Mesothelial cell of epicardium (in vitro differentiated cells): ENCODE results near the gene SMARCD3. TPM values are rescaled to one million over a fixed set of nuclear protein-coding genes. Genes with fewer than 3 reads are reported as not detected.

ENCODE experiments used
- DNase-seq, 2 experiments: peaks; one replicate each; pipeline ENCODE4 v3.0.0; 2021; ENCODE audit warnings: low spot score in 2 of 2; ENCODE audit not compliant: unreplicated experiment in 2 of 2
- H3K27ac Mint-ChIP-seq: 2 replicates; pipeline ENCODE4 v1.8.0; 2021; ENCODE audit warnings: mixed read lengths
- H3K27me3 Mint-ChIP-seq: 2 replicates; pipeline ENCODE4 v1.8.0; 2021; ENCODE audit warnings: low read depth, mixed read lengths
- H3K36me3 Mint-ChIP-seq: 2 replicates; pipeline ENCODE4 v1.8.0; 2021; ENCODE audit warnings: mixed read lengths
- H3K4me1 Mint-ChIP-seq: 2 replicates; pipeline ENCODE4 v1.8.0; 2021; ENCODE audit warnings: mixed read lengths
- H3K4me3 Mint-ChIP-seq: 2 replicates; pipeline ENCODE4 v1.8.0; 2021; ENCODE audit warnings: mild to moderate bottlenecking, moderate library complexity, mixed read lengths
- H3K9me3 Mint-ChIP-seq: 2 replicates; pipeline ENCODE4 v1.8.0; 2021; ENCODE audit warnings: mixed read lengths
- CTCF ChIP-seq: fragments of 200-600 bp; sonication (generic); IDR thresholded peaks from one replicate; pipeline ENCODE4 v1.5.0; 2021; ENCODE audit warnings: antibody characterized with exemption; ENCODE audit not compliant: unreplicated experiment
- total RNA-seq: library from RNA; stranded (reverse); gene quantifications from 3 replicates; pipeline ENCODE4 v1.2.1, GENCODE V29; 2021

The SMARCD3 gene
- total RNA-seq = 114 to 119 TPM (median 116 TPM) in 3 replicates

GRCh38 chr7:151248346-151249033 lies at the start of gene SMARCD3:
SMARCD3 (minus strand) TSS chr7:151248694; CDS start chr7:151248562, 132 bp downstream.
- peak within 1 kb of the TSS; percentile 99 for H3K27ac Mint-ChIP-seq
- DNase-seq = peak; percentile 64 to 84
- H3K36me3 Mint-ChIP-seq = no peaks in the 10 kb centered on the region
- TF ChIP-seq CTCF = no peak
- peaks cover 72% of the 10 kb centered on the region for H3K4me1 Mint-ChIP-seq
- H3K4me3 Mint-ChIP-seq = peak within 1 kb of the TSS; percentile 99
- H3K27me3 Mint-ChIP-seq = no peaks in the 10 kb centered on the region
- H3K9me3 Mint-ChIP-seq = no peaks in the 10 kb centered on the region

- no peak for DNase-seq
- Mint-ChIP-seq H3K36me3 (no peaks in the 10 kb centered on the region), H3K27me3 (peaks cover 46% of the 10 kb centered on the region), H3K4me3 (no peak overlapping the region), H3K9me3 (peaks cover 8% of the 10 kb centered on the region), H3K27ac (no peak overlapping the region), H3K4me1 (no peaks in the 10 kb centered on the region)
- TF ChIP-seq CTCF = no peak
Measured at GRCh38 chr7:151296202-151296992, 47.9 kb upstream of the SMARCD3 start.

GRCh38 chr7:151292850-151293249 lies 44.4 kb upstream of the SMARCD3 start:
- no peak for TF ChIP-seq CTCF
- Mint-ChIP-seq H3K27ac (no peak overlapping the region), H3K27me3 (peaks cover 34% of the 10 kb centered on the region), H3K36me3 (no peaks in the 10 kb centered on the region), H3K4me3 (no peak overlapping the region), H3K9me3 (peaks cover 4% of the 10 kb centered on the region), H3K4me1 (no peaks in the 10 kb centered on the region)
- no peak for DNase-seq

- no peak for TF ChIP-seq CTCF
- no peak overlapping the region for H3K27ac Mint-ChIP-seq
Measured at GRCh38 chr7:151291206-151291605, 42.7 kb upstream of the SMARCD3 start.

GRCh38 chr7:151290355-151290760 lies 41.9 kb upstream of the SMARCD3 start:
- Mint-ChIP-seq H3K4me1 (no peaks in the 10 kb centered on the region), H3K27ac (no peak overlapping the region), H3K27me3 (peaks cover 50% of the 10 kb centered on the region), H3K9me3 (no peaks in the 10 kb centered on the region), H3K4me3 (no peak overlapping the region), H3K36me3 (no peaks in the 10 kb centered on the region)
- DNase-seq = no peak
- TF ChIP-seq CTCF = no peak

More at GRCh38 chr7:151291206-151291605, 42.7 kb upstream of the SMARCD3 start:
- Mint-ChIP-seq H3K4me3 (no peak overlapping the region), H3K36me3 (no peaks in the 10 kb centered on the region), H3K9me3 (peaks cover under 1% of the 10 kb centered on the region), H3K27me3 (peaks cover 43% of the 10 kb centered on the region), H3K4me1 (no peaks in the 10 kb centered on the region)
- no peak for DNase-seq
